Measurements from ENCODE around the gene ZNF814.

GRCh38 chr19:57900311-57900710 lies 11.5 kb upstream of the ZNF814 start:
- no peak for TF ChIP-seq CTCF (conservative IDR thresholded peaks at IDR 0.05 in 1 of 2, IDR thresholded peaks at IDR 0.05 in 1 of 2; ENCODE audit: extremely low read depth in 1 of 2, insufficient read depth in 1 of 2, low read depth in 1 of 2, low read length in 2 of 2)
- no peak for TF ChIP-seq EZH2 (IDR thresholded peaks at IDR 0.05; ENCODE audit: borderline replicate concordance, low read length)

Data from mammary epithelial cell (primary cell).